Stimulated activated CD4-positive, alpha-beta T cell treated with anti-CD3 and anti-CD28 coated beads, Interleukin-12 subunit alpha, Interleukin-12 subunit beta, amount 100 ng/mL, for 48 hours (primary cell): ENCODE measurements around the gene PIK3CA.

ENCODE experiments used
- DNase-seq, 3 donors: peaks; one replicate each; pipeline ENCODE4 v3.0.0-alpha.2; 2020; ENCODE audit warnings: low read depth in 2 of 3, low spot score in 1 of 3

The PIK3CA gene

GRCh38 chr3:179156775-179157174, 8.6 kb downstream of the PIK3CA start:
- no peak for DNase-seq

GRCh38 chr3:179158336-179159039, 10.3 kb downstream of the PIK3CA start:
- no peak for DNase-seq

- DNase-seq: no peak
These were observed 15.3 kb downstream of the PIK3CA start for GRCh38 chr3:179163503-179163902.

GRCh38 chr3:179164857-179165256, 16.7 kb downstream of the PIK3CA start:
- no peak for DNase-seq

- DNase-seq: no peak
These were observed 18.5 kb downstream of the PIK3CA start for GRCh38 chr3:179166561-179167201.

GRCh38 chr3:179168918-179169317, 20.8 kb downstream of the PIK3CA start:
- no peak for DNase-seq

- no peak for DNase-seq
These were observed 24.4 kb downstream of the PIK3CA start for GRCh38 chr3:179172546-179172945.

- no peak for DNase-seq
These were observed 26.2 kb downstream of the PIK3CA start for GRCh38 chr3:179174316-179174715.

GRCh38 chr3:179174898-179175297, 26.7 kb downstream of the PIK3CA start:
- DNase-seq: no peak

- DNase-seq: no peak
These were observed 27.2 kb downstream of the PIK3CA start for GRCh38 chr3:179175358-179175757.

- no peak for DNase-seq
These were observed 29.5 kb downstream of the PIK3CA start for GRCh38 chr3:179177611-179178010.

GRCh38 chr3:179179256-179179655, 31.1 kb downstream of the PIK3CA start:
- no peak for DNase-seq

GRCh38 chr3:179179979-179180759, 32.0 kb downstream of the PIK3CA start:
- DNase-seq: no peak

GRCh38 chr3:179181021-179181472, 32.9 kb downstream of the PIK3CA start:
- DNase-seq: no peak

- no peak for DNase-seq
These were observed 33.9 kb downstream of the PIK3CA start for GRCh38 chr3:179181993-179182551.

- no peak for DNase-seq
These were observed 34.7 kb downstream of the PIK3CA start for GRCh38 chr3:179182902-179183301.

GRCh38 chr3:179184826-179185225, 36.7 kb downstream of the PIK3CA start:
- no peak for DNase-seq

- no peak for DNase-seq
These were observed 38.3 kb downstream of the PIK3CA start for GRCh38 chr3:179186426-179186825.

- no peak for DNase-seq
These were observed 41.6 kb downstream of the PIK3CA start for GRCh38 chr3:179189759-179190158.

- no peak for DNase-seq
These were observed 42.4 kb downstream of the PIK3CA start for GRCh38 chr3:179190581-179190980.

GRCh38 chr3:179192542-179192941, 44.4 kb downstream of the PIK3CA start:
- DNase-seq: no peak

- no peak for DNase-seq
These were observed 46.8 kb downstream of the PIK3CA start for GRCh38 chr3:179194931-179195330.
